ENCODE data around the gene FMNL3.
A peak's percentile ranks its signal among the peaks of the same experiment; 100 is the strongest.
"Not testable (repeated sequence)": the region's sequence is repeated elsewhere in the genome, so short reads cannot be mapped to it uniquely, and the experiment has no call there.

FMNL3 gene

DNA sequence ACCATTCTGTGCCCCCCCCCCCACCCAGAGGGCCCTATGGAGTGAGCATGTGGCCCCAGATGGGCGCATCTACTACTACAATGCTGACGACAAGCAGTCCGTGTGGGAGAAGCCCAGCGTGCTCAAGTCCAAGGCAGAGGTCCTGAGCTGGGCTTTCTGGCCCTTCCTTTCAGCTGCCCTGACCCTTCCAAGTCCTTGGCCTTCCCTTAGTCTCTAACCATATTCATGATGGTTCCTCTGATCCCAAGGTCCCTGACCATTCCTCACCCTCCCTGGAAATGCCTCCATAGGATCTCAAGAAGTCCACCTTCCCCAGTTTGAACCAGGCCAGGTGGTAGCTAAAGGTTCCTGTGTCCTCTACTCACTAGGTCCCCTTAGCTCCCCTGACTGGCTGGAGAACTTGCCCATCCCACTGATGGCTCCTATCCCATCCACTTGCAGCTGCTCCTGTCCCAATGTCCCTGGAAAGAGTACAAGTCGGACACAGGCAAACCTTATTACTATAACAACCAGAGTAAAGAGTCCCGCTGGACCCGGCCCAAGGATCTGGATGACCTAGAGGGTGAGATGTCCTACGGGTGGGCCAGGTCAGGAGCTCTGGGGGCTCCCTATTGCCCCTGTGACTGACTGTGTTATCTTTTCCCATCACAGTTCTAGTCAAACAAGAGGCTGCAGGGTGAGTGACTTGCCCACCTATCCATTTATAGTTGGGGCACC lies 74.1 kb downstream of the FMNL3 start:
- no peak for DNase-seq (ENCODE audit: low read depth)

DNA sequence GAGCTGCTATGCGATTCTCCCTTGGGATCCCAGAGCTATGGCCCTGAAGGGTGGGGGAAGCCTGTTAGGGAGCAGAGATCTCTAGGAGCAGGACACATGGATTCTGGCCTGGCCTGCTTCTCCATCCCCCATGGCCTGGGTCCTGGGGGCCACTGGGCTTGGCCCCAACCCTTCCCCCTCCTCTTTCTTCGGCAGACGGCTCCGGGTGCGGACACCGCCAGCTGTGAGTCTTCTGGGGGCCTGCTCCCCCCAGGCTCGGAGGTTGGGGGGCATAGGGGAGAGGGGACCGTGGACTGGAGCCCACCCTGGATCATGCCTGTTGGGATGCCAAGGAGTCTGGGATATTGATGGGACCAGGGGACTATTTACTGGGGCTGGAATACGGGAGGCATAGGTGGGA lies 74.8 kb downstream of the FMNL3 start:
- no peak for DNase-seq (ENCODE audit: low read depth)

DNA sequence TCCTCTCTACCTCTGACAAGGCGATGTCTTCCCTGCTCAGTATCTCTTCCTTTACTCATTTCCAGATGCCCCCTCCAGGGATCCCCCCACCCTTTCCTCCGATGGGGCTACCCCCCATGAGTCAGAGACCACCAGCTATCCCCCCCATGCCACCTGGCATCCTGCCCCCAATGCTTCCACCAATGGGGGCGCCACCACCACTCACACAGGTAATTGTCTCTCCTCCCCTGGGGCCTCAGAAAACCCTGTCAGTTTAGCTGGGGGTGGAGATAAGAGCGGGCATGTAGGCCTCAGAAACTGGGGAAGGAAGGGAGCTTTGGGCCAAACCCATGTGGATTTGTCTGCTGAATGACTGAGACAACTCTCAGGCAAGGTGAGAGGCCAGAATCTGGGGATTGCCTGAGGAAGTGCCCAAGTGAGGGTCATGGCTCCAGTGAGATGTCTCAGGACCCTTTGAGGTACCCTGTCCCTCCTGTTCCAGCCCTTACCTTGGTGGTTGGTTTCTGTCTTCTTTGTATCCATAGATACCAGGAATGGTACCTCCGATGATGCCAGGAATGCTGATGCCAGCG lies 75.8 kb downstream of the FMNL3 start:
- no peak for DNase-seq (ENCODE audit: low read depth)

- DNase-seq (ENCODE audit: low read depth) = no peak
These were observed 79.3 kb downstream of the FMNL3 start for GRCh38 chr12:49627752-49628360.

GRCh38 chr12:49626836-49627235 lies 80.4 kb downstream of the FMNL3 start:
- DNase-seq (ENCODE audit: low read depth) = no peak

- DNase-seq (ENCODE audit: low read depth) = no peak
These were observed 80.9 kb downstream of the FMNL3 start for GRCh38 chr12:49626169-49626835.

GRCh38 chr12:49624921-49625577 lies 82.2 kb downstream of the FMNL3 start:
- no peak for DNase-seq (ENCODE audit: low read depth)

DNA sequence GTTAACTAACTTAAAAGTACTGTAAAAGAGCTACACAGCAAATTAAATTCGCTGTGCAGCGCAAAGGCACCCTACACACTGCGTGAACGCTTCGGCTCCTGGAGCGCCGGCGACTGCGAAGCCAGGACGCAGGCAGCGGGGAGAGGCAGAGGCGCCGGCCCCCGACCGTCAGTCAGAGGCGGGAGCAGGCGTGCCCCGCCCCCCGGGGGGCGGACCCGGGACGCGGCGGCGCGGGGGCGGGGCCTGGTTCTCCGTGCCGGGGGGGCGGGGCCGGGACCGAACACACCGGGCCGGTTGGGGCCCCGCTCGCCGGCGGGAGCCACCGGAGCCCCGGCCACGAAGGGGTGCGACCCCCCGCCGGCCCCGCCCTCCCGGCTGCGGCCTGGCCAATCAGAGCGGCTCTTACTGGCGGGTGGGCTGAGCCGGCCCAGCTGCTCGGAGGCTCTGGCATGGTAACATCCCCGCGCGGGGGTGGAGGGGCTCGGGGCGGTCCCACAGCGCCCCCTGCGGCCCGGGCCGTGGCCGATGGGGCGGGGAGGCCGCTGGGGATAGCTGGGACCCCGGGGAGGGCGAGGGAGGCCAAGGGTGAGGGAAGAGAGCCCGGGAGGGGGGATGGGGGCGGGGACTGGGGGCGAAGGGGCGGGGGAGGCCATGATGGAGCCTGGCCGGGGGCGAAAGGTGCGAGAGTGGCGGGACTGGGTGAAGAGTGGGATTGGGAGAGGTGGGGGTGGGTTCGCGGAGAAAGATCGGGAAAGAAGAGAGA lies 83.9 kb downstream of the FMNL3 start, which contains the start of gene PRPF40B:
Gene PRPF40B, plus strand, starts transcription at position 420 of the 763 bp plus-strand sequence. Its CDS starts 30 bp downstream, at position 450.
- DNase-seq (ENCODE audit: low read depth) = peak; percentile 79

DNA sequence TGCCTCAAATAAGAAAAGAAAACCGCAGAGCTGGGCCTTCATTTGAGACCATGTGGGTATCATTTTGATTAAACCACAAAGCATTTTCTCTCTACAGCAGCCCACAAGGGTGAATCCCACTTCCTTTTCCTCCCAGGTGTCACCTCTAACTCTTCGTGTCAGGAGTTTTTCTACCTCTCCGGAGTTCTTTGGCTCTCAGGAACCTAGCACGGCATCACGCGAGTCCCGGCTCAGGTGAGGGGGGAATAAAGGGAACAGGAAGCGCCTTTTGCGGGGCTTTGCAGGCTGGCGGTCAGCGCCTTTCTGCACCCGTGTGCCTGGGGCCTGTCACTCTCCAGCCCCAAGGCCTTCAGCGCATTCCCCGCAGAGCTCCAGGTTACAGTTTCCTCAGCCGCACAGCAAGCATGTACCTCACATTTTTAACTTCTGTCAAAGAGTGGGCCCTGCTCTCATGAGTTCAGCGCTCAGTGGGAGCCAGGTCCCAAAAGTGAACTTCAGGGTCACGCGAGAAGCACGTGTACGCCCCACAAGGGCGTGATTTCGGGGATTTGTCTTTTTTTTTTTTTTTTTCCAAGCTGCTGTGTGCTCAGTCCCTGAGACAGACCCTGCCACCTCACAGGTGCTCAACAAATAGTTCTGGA lies 84.6 kb downstream of the FMNL3 start:
- DNase-seq (ENCODE audit: low read depth) = peak; percentile 28

- DNase-seq (ENCODE audit: low read depth) = no peak
These were observed 85.3 kb downstream of the FMNL3 start for GRCh38 chr12:49621651-49622500.

DNA sequence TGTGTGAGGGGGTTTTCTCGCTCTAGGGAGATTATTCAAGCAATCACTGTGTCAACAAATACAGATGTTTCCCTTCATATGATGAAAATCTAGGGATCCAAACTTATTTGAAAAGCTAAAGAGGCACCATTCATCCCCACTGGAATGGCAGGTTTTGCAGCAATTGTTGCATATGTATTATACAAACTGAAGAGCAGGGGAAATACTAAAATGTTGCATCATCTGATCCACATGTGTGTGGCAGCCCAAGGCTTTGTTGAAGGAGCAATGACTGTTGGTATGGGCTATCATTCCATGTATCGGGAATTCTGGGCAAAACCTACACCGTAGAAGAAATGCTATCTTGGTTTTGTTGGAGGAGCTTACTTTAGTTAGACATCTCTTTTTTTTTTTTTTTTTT lies 87.9 kb downstream of the FMNL3 start:
- DNase-seq (ENCODE audit: low read depth) = no peak

- no peak for DNase-seq (ENCODE audit: low read depth)
These were observed 88.6 kb downstream of the FMNL3 start for GRCh38 chr12:49618576-49618975.

- DNase-seq (ENCODE audit: low read depth) = no peak
These were observed 90.5 kb downstream of the FMNL3 start for GRCh38 chr12:49616533-49617219.

DNA sequence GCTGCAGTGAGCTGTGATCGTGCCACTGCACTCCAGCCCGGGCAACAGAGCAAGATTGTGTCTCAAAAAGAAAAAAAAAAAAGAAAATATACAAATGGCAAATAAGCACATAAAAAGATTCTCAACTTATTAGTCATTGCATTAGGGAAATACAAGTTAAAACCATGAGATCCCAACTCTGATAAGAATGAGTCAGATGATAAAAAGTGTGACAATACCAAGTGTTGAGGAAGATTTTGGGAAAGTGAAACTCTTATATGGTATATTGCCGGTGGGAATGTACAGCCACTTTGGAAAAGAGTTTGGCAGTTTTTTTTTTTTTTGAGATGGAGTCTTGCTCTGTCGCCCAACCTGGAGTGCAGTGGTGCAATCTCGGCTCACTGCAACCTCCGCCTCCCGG lies 91.5 kb downstream of the FMNL3 start:
- DNase-seq (ENCODE audit: low read depth) = no peak

GRCh38 chr12:49612210-49612609 lies 95.0 kb downstream of the FMNL3 start:
- DNase-seq (ENCODE audit: low read depth) = no peak

DNA sequence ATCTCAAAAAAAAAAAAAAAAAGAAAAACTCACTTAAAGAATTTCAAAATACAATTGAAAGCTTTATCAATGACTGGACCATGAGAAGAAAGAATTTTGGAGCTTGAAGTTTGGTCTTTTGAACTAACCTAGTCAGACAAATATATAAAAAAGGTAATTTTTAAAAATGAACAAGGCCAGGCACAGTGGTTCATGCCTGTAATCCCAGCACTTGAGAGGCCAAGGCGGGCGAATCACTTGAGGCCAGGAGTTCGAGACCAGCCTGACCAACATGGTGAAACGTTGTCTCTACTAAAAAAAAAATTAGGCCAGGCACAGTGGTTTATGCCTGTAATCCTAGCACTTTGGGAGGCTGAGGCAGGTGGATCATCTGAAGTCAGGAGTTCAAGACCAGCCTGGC lies 96.4 kb downstream of the FMNL3 start:
- not testable (repeated sequence) for DNase-seq (ENCODE audit: low read depth)

DNA sequence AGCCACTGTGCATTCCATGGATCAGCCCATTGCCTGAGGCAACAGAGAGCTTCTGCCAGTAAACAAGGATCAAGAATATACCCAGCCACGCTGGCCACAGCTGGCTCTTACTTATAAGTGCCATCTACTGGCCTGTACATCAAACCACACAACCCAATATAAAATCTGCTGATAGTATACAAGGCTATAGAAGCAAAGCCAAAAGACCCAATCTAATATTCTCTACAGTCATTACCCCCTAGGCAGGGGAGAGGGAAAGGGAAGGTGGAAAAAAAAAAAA lies 97.4 kb downstream of the FMNL3 start:
- DNase-seq (ENCODE audit: low read depth) = no peak

GRCh38 chr12:49609059-49609874 lies 97.9 kb downstream of the FMNL3 start:
- DNase-seq (ENCODE audit: low read depth) = no peak

DNA sequence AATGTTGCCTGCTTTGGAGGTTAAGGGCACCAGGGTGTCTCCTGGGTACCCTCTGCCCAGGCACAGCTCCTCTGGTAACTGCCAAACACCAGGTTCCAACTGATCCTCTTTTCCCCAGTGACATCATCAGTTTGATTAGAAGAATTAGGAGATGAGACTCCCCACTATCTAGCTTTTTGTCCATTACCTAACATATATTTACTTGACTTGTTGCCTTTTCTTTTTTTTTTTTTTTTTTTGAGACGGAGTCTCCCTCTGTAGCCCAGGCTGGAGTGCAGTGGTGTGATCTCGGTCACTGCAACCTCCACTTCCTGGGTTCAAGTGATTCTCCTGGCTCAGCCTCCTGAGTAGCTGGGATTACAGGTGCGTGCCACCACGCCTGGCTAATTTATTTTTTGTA lies 101.7 kb downstream of the FMNL3 start, which contains the start of gene FAM186B:
Gene FAM186B, minus strand, starts transcription at position 101 of the 400 bp plus-strand sequence. CDS start 162 bp downstream, outside the sequence.
- DNase-seq (ENCODE audit: low read depth) = not testable (repeated sequence)
